Measurements from ENCODE around the gene PRR5L.

PRR5L gene

DNA sequence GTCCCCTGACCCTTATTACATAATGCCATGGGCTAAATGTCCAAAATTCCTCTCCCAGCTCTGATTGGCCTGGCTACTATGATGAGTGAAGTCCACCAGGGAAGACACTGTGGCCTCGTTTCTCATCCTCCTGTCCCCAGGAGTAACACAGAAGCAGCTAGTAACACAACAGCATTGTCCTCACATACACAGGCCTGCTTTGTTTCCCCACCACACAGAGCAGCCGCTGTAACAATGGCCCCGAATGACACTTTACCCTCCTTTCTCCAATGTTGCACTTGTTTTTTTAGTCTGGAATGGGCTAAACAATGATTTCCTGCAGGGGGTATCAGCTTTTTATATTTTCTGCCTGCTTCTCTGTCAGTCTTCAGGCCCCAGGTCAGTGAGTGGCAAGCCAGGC is at the start of gene PRR5L:
Gene PRR5L, plus strand, starts transcription at position 363 of the 400 bp plus-strand sequence. CDS start 104,834 bp downstream, outside the sequence.
- DNase-seq (ENCODE audit: low spot score): no peak
- no peak for FAIRE-seq

DNA sequence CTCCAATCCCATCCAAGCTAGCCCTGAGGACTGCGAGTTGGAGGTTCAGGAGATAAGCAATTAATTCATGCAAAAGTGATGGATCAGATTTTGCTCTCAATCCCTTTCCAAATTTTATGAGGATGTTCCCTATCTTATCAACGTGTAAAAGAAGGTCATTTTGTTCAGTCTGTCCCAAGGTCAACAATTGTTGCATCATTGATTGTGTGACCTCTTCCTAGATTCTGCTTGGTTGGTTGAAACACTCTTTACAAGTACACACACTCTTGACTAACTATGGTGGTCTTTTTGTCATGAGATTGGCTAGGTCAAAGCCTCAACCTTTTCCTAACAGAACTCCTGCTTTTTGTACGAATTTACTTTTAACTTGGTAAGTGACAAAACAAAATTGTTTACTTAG is 48.6 kb upstream of the PRR5L start:
- no peak for FAIRE-seq
- DNase-seq (ENCODE audit: low spot score): no peak

DNA sequence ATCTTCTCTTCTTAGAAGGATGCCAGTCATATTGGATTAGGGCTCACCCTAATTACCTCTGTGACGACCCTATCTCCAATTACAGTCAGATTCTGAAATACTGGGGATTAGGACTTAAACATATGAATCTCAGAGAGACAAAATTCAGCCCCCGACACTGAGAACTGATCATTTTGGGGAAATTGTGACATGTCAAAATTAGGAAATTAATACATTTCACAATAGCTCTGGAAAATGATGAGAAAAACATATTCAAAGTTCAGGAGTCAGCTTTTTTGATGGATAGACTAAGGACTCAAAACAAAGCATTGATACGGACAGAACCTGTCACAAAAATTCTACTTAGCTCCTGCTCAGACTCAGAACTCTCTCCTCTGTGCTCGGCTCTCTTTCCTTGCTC is 47.7 kb upstream of the PRR5L start:
- DNase-seq (ENCODE audit: low spot score) (no peak), FAIRE-seq (no peak)

DNA sequence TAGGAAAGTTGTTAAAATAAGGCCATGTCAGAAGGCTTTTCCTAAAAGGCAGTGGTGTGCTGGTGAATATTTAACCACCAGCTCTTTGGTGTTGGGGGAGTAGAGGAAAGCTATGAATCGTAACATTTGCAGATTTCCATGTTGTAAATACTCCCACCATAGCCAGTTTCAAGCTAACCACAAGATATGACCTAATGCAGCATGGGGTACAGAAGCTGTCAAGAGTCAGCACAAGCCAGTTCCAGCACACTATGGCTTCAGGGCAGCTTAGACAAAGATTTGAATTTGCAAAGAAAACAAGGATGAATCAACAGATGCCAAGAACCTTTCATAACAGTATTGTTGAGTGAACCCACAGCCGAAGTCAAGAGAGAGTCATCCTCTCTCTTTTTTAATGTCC is 46.8 kb upstream of the PRR5L start:
- DNase-seq (ENCODE audit: low spot score): no peak
- no peak for FAIRE-seq

GRCh38 chr11:36251823-36252222 is 44.3 kb upstream of the PRR5L start:
- DNase-seq (ENCODE audit: low spot score) (no peak), FAIRE-seq (no peak)

GRCh38 chr11:36253238-36253637 is 42.9 kb upstream of the PRR5L start:
- no peak for FAIRE-seq
- no peak for DNase-seq (ENCODE audit: low spot score)

GRCh38 chr11:36254713-36255112 is 41.4 kb upstream of the PRR5L start:
- no peak for FAIRE-seq
- no peak for DNase-seq (ENCODE audit: low spot score)

DNA sequence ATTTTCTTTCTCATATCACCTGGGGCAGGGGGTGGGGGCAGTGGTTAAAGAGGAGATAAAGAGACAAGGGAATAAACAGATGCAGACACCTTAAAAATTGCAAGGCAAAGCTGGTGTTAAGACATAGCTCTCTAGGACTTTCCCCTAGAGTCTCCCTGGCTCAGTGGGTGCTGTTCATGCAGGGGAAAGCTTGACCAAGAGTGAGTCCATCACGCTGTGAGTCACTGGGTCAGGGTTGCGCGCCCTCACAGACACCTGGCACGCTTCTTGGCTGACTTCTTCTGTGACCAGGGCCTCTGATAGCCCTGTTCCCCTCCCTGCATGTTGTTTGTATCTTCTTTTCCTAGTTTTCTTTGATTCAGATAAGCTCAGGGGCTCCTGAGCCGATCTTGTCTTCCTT is 38.7 kb upstream of the PRR5L start:
- FAIRE-seq (no peak), DNase-seq (ENCODE audit: low spot score) (no peak)

- no peak for FAIRE-seq
- peak; percentile 77 for DNase-seq (ENCODE audit: low spot score)
These were observed 37.2 kb upstream of the PRR5L start for GRCh38 chr11:36258730-36259360.

- no peak for DNase-seq (ENCODE audit: low spot score)
- FAIRE-seq: no peak
These were observed 35.0 kb upstream of the PRR5L start for GRCh38 chr11:36261094-36261493.

DNA sequence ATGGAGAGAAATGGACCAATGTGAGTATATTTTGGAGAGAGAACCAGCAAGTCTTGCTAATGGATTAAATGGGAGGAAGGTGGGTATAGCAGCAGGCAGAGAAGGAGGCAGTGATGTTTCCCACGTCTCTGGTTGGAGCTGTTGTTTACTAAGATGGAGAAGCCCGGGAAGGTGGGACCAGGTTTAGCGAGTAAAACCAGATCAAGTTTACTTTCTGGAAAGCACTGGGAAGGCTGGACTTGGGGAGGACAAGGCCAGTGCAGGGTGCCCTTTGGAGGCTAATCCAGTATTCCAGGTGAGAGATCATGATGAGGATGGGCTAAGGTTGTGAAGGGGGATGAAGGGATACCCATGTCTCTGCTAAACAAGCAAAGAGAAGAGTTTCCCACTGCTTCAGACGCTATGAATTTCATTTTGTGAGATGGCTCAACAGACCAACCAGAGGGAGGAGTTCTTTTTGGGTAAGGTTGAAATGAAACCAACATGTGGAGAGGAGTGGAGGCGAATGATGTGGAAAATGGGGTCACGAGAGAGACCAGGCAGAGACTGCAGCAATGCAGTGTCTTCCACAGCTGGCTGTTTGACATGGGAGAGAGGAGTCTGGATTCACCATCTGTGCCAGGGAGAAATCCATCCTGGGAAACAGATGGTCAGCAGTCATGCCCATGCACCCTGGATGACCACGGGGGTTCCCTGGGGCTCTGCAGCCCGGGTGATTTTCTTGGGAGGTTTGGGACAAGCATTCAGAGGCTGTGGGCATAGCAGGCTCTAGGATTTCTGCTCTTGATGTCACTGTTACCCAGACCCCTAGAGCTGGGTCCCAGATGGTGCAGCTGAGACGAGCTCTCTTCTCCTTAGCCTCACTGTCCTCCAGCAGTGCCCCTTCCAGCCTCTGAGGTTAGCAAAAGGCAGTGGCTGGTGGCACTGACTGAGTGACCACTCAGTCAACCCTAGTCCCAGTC is 31.8 kb upstream of the PRR5L start:
- FAIRE-seq (no peak), DNase-seq (ENCODE audit: low spot score) (no peak)

DNA sequence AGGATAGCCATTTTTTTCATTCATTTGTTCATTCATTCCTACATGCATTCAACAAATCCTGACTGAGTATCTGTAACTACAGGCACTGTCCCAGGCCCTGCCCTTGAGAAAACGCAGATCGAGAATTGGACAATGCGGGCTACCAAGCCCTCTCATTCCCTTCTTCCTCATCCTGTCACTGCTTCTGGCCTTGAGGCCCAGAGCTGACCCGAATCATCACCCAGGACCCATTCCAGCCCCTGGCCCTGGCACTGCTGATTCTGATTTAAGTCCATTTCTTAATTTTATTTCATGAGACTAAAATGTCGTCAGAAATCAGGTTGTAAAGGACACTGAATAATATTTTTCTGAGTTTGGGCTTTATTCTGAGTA is 31.1 kb upstream of the PRR5L start:
- DNase-seq (ENCODE audit: low spot score): no peak
- no peak for FAIRE-seq

GRCh38 chr11:36265793-36266628 is 30.1 kb upstream of the PRR5L start:
- peak; percentile 84 for FAIRE-seq
- DNase-seq (ENCODE audit: low spot score): peak; percentile 73

- no peak for DNase-seq (ENCODE audit: low spot score)
- no peak for FAIRE-seq
These were observed 29.3 kb upstream of the PRR5L start for GRCh38 chr11:36266767-36267166.

DNA sequence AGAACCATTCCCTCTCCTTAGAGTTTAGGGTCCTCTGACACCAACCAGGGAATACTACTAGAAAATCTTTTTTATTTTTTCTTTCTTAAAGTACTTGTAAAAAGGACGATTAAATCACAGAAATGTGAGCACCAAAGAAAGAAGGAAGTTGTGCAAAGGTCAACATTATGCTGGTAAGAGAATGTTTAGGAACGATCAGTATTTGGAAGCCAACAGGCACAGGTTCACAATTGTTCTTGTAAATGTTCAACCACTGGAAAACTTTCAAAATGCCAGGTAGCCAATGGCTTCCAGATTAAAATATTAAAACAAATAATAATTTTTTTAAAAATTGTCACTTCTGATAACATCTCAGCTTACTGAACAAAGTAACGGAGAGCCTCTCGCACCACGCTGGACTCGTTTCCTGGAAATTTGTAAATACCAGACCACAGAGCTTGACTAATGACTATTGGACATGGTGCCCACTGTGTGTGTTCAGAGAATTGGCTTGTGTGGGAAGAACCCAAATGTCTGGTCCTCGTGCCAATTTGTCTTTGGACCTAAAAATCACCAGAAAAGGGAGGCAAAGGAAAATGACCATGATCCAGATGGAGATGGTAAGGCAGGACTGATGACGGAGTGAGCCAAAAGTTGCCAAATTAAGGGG is 27.6 kb upstream of the PRR5L start:
- no peak for FAIRE-seq
- no peak for DNase-seq (ENCODE audit: low spot score)

DNA sequence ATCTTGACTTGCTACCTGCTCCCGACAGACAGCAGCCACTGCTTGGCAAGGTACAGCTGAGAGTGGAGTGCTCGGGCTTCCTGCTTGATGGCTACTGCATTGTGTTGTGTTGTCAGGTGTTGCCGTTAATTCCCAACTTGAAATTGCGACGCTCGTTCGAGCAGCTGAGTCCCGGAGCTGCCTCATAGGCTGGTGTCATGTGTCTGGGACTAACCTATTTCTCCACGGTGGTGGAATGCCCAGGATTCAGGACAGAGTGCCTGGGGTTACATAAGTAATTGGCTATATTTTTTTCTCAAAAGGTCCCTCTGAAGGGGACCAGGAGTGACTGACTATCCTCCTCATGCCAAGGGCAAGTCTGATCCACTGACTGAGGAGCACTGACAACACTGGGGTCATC is 25.4 kb upstream of the PRR5L start:
- DNase-seq (ENCODE audit: low spot score) (no peak), FAIRE-seq (no peak)

DNA sequence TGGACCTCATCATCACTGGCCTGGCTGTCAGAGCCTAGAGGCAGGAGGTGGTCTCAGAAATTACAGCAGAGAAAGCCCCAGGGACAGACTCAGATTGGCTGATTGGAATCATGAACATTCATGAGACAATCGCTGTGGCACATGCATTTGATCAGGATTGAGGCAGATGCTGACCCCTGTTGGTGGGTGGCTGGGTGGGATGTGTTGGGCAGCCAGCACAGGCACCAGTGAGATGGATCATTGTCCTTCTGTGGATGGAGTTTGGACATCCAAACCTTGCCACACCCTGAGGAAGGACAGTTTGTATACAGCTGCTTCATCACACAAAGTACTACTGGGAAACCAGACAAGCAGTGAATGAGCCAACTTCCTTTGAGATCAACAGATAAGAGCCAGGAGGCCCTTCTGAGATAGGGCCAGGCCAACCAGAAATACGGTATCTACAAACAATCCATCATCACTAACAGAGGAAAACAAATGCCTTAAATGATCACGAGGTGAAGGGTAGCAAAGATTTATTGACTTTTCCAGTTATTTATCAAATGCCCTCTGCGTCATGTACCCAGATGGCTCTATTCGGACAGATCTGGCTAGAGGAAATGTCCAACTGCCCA is 24.2 kb upstream of the PRR5L start:
- FAIRE-seq: no peak
- DNase-seq (ENCODE audit: low spot score): no peak

GRCh38 chr11:36273110-36273509 is 23.0 kb upstream of the PRR5L start:
- DNase-seq (ENCODE audit: low spot score) (no peak), FAIRE-seq (no peak)

DNA sequence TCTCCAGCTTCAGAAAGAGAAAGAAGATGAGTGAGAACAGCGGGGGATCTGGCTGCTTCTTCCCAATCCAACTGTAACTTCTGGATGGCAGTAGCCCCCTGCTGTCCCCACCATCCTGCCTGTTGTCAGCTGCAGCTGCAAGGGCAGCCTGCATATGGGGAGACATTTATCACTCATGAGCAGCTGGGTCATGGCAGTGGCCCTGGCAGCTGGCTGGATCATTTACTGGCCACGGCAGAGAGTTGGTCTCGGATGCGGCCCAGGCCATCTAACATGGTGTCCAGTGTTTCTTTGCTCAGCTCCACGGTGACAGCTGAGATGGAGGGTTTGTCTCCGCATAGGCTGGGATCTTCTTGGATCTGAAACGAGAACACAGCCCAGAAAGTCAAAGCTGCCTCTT is 21.7 kb upstream of the PRR5L start:
- no peak for FAIRE-seq

GRCh38 chr11:36278531-36279282 is 17.4 kb upstream of the PRR5L start:
- DNase-seq (ENCODE audit: low spot score) (no peak), FAIRE-seq (no peak)

More for the DNA sequence above, 21.7 kb upstream of the PRR5L start:
- DNase-seq (ENCODE audit: low spot score): no peak
